Type B pancreatic cell (in vitro differentiated cells): Measurements from ENCODE around the gene TIA1. TPM values are rescaled to one million over a fixed set of nuclear protein-coding genes. Genes with fewer than 3 reads are reported as not detected.
"Not testable (repeated sequence)": the region's sequence is repeated elsewhere in the genome, so short reads cannot be mapped to it uniquely, and the experiment has no call there.

ENCODE experiments used
- DNase-seq: peaks from one replicate; pipeline ENCODE4 v3.0.0; 2021; ENCODE audit warnings: mixed read lengths; ENCODE audit not compliant: unreplicated experiment; ENCODE audit errors: extremely low spot score
- H3K27ac Mint-ChIP-seq: 2 replicates; pipeline ENCODE4 v1.8.0; 2021; ENCODE audit warnings: mild to moderate bottlenecking, mixed read lengths
- H3K27me3 Mint-ChIP-seq: 2 replicates; pipeline ENCODE4 v1.8.0; 2021; ENCODE audit warnings: mixed read lengths
- H3K36me3 Mint-ChIP-seq: 2 replicates; pipeline ENCODE4 v1.8.0; 2021; ENCODE audit warnings: mixed read lengths
- H3K4me1 Mint-ChIP-seq: one replicate; pipeline ENCODE4 v1.8.0; 2021; ENCODE audit warnings: mixed read lengths; ENCODE audit not compliant: unreplicated experiment
- H3K4me3 Mint-ChIP-seq: 2 replicates; pipeline ENCODE4 v1.8.0; 2021; ENCODE audit warnings: mild to moderate bottlenecking, mixed read lengths
- H3K9me3 Mint-ChIP-seq: 2 replicates; pipeline ENCODE4 v1.8.0; 2021; ENCODE audit warnings: mixed read lengths
- CTCF ChIP-seq: fragments of 200-600 bp; sonication (generic); conservative IDR thresholded peaks from 2 replicates; pipeline ENCODE4 v1.5.0; 2021; ENCODE audit warnings: antibody characterized with exemption, mild to moderate bottlenecking
- total RNA-seq: library from RNA; stranded (reverse); gene quantifications from 2 replicates; pipeline ENCODE4 v1.2.1, GENCODE V29; 2021; ENCODE audit warnings: low replicate concordance

Gene TIA1
- total RNA-seq, 1 donor from 2014 or later, result 300 TPM

- Mint-ChIP-seq H3K36me3 (peaks cover 23% of the 10 kb centered on the region), H3K4me3 (no peak overlapping the region), H3K4me1 (no peaks in the 10 kb centered on the region)
Observed at GRCh38 chr2:70226781-70227180, 21.6 kb downstream of the TIA1 start.

GRCh38 chr2:70223305-70223704 lies 25.1 kb downstream of the TIA1 start:
- H3K4me1 Mint-ChIP-seq, H3K4me3 Mint-ChIP-seq, DNase-seq, H3K9me3 Mint-ChIP-seq, H3K27ac Mint-ChIP-seq, H3K27me3 Mint-ChIP-seq: not testable (repeated sequence)
- H3K36me3 Mint-ChIP-seq, result peaks cover 39% of the 10 kb centered on the region

More at GRCh38 chr2:70226781-70227180, 21.6 kb downstream of the TIA1 start:
- no peak overlapping the region for H3K27ac Mint-ChIP-seq
- H3K9me3 Mint-ChIP-seq, result no peaks in the 10 kb centered on the region
- no peak for TF ChIP-seq CTCF
- no peak for DNase-seq
- no peaks in the 10 kb centered on the region for H3K27me3 Mint-ChIP-seq

- DNase-seq, result no peak
- Mint-ChIP-seq H3K4me3 (no peak overlapping the region), H3K9me3 (no peaks in the 10 kb centered on the region), H3K4me1 (peaks cover 3% of the 10 kb centered on the region), H3K27me3 (no peaks in the 10 kb centered on the region), H3K36me3 (peaks cover 40% of the 10 kb centered on the region), H3K27ac (no peak overlapping the region)
- TF ChIP-seq CTCF, result no peak
Observed at GRCh38 chr2:70214953-70215549, 33.4 kb downstream of the TIA1 start.

- Mint-ChIP-seq H3K27me3 (no peaks in the 10 kb centered on the region), H3K36me3 (peaks cover 39% of the 10 kb centered on the region), H3K9me3 (no peaks in the 10 kb centered on the region), H3K27ac (no peak overlapping the region), H3K4me1 (peaks cover 3% of the 10 kb centered on the region), H3K4me3 (no peak overlapping the region)
- no peak for TF ChIP-seq CTCF
- DNase-seq, result no peak
Observed at GRCh38 chr2:70214365-70214764, 34.1 kb downstream of the TIA1 start.

- no peak for DNase-seq
- Mint-ChIP-seq H3K9me3 (no peaks in the 10 kb centered on the region), H3K4me3 (no peak overlapping the region), H3K36me3 (peaks cover 25% of the 10 kb centered on the region), H3K27ac (no peak overlapping the region), H3K4me1 (peaks cover 3% of the 10 kb centered on the region), H3K27me3 (no peaks in the 10 kb centered on the region)
- no peak for TF ChIP-seq CTCF
Observed at GRCh38 chr2:70212298-70212932, 36.0 kb downstream of the TIA1 start.

- Mint-ChIP-seq H3K4me1 (peaks cover 3% of the 10 kb centered on the region), H3K4me3 (no peak overlapping the region), H3K27me3 (no peaks in the 10 kb centered on the region), H3K27ac (no peak overlapping the region), H3K36me3 (peaks cover 22% of the 10 kb centered on the region), H3K9me3 (no peaks in the 10 kb centered on the region)
- no peak for TF ChIP-seq CTCF
- no peak for DNase-seq
Observed at GRCh38 chr2:70211595-70211994, 36.8 kb downstream of the TIA1 start.
